ENCODE data around the gene HIC2.
"Not testable (repeated sequence)": the region's sequence is repeated elsewhere in the genome, so short reads cannot be mapped to it uniquely, and the experiment has no call there.

DNA sequence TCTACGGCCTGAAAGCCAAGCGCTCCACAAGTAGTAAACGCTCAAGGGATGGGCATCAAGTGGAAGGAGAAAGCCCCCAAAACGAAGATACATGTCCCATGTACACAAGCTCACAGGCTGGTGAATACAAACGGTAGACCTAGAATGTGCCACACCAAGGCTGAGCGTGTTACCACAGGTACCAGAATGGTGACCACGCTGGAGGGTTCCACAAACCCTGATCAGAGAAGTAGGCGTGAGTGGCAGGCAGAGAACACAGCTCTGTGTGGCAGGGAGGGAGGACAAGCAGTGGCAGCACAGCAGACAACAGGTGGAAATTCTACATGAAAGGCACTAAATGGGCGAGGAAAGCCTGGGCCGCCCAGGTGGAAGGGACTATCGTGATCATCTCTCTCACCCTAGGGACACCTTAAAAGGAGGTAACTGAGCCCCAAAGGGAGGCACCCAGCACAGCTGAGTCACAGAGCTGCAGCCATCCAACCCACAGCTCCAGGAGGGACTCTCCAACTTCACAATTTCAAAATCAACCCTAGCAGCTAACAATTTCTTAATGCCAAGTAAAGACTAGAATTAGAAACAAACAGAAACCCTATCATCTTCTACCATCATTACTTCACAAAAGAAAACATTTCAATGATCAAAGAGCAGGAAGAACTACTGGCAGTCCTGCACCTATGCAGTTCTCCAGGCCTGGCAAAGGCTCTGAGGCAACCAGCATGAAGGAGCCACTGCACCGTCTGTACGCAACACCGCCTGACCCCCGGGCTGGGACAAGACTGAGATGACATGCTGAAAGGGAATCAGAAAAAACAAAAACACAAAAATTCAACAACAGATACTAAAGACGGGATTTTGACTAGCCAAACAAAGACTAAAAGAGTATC, 82.7 kb downstream of the HIC2 start:
- TF ChIP-seq SPEN (CRISPR knock-in tag; IDR thresholded peaks at IDR 0.05; ENCODE audit: low read depth); TP53 (CRISPR knock-in tag; conservative IDR thresholded peaks at IDR 0.05); NR2C2 (CRISPR knock-in tag; IDR thresholded peaks at IDR 0.05; ENCODE audit: borderline replicate concordance); POLR2AphosphoS5 (IDR thresholded peaks at IDR 0.05; ENCODE audit: low read depth, low read length); ZNF253 (CRISPR knock-in tag; IDR thresholded peaks at IDR 0.05; ENCODE audit: borderline replicate concordance); TGIF2 (CRISPR knock-in tag; IDR thresholded peaks at IDR 0.05); CEBPB (IDR thresholded peaks at IDR 0.05; ENCODE audit: borderline replicate concordance, low read depth, low read length); ZNF577 (CRISPR knock-in tag; IDR thresholded peaks at IDR 0.05; ENCODE audit: borderline replicate concordance, low read depth): not testable (repeated sequence)
- TF ChIP-seq, protein P1, sequence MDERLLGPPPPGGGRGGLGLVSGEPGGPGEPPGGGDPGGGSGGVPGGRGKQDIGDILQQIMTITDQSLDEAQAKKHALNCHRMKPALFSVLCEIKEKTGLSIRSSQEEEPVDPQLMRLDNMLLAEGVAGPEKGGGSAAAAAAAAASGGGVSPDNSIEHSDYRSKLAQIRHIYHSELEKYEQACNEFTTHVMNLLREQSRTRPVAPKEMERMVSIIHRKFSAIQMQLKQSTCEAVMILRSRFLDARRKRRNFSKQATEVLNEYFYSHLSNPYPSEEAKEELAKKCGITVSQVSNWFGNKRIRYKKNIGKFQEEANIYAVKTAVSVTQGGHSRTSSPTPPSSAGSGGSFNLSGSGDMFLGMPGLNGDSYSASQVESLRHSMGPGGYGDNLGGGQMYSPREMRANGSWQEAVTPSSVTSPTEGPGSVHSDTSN (CRISPR knock-in tag; IDR thresholded peaks at IDR 0.05): not testable (repeated sequence)
- TF ChIP-seq, protein P2, sequence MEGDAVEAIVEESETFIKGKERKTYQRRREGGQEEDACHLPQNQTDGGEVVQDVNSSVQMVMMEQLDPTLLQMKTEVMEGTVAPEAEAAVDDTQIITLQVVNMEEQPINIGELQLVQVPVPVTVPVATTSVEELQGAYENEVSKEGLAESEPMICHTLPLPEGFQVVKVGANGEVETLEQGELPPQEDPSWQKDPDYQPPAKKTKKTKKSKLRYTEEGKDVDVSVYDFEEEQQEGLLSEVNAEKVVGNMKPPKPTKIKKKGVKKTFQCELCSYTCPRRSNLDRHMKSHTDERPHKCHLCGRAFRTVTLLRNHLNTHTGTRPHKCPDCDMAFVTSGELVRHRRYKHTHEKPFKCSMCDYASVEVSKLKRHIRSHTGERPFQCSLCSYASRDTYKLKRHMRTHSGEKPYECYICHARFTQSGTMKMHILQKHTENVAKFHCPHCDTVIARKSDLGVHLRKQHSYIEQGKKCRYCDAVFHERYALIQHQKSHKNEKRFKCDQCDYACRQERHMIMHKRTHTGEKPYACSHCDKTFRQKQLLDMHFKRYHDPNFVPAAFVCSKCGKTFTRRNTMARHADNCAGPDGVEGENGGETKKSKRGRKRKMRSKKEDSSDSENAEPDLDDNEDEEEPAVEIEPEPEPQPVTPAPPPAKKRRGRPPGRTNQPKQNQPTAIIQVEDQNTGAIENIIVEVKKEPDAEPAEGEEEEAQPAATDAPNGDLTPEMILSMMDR (CRISPR knock-in tag; IDR thresholded peaks at IDR 0.05): not testable (repeated sequence)

Data from HepG2 (cell line).